ENCODE data around the gene FOXM1.
A peak's percentile ranks its signal among the peaks of the same experiment; 100 is the strongest.

Gene FOXM1

GRCh38 chr12:2836574-2836973 lies 40.4 kb downstream of the FOXM1 start:
- peak; percentile 46 for FAIRE-seq
- no peak for DNase-seq (ENCODE audit: low spot score)

- DNase-seq (ENCODE audit: low spot score) (no peak), FAIRE-seq (no peak)
Measured at GRCh38 chr12:2835691-2836403, 41.1 kb downstream of the FOXM1 start.

- FAIRE-seq (no peak), DNase-seq (ENCODE audit: low spot score) (no peak)
Measured at GRCh38 chr12:2834581-2835491, 42.1 kb downstream of the FOXM1 start, which contains the start of gene NRIP2. NRIP2 (minus strand) TSS chr12:2835035; CDS start chr12:2834983, 52 bp downstream.

GRCh38 chr12:2833810-2834209 lies 43.2 kb downstream of the FOXM1 start:
- FAIRE-seq (no peak), DNase-seq (ENCODE audit: low spot score) (no peak)

- DNase-seq (ENCODE audit: low spot score) (no peak), FAIRE-seq (no peak)
Measured at GRCh38 chr12:2833327-2833726, 43.6 kb downstream of the FOXM1 start.

- FAIRE-seq: no peak
- no peak for DNase-seq (ENCODE audit: low spot score)
Measured at GRCh38 chr12:2832550-2833127, 44.3 kb downstream of the FOXM1 start.

GRCh38 chr12:2829275-2829674 lies 47.7 kb downstream of the FOXM1 start:
- no peak for FAIRE-seq

GRCh38 chr12:2826721-2827515 lies 50.1 kb downstream of the FOXM1 start:
- FAIRE-seq (no peak), DNase-seq (ENCODE audit: low spot score) (no peak)

More at GRCh38 chr12:2829275-2829674, 47.7 kb downstream of the FOXM1 start:
- no peak for DNase-seq (ENCODE audit: low spot score)

- DNase-seq (ENCODE audit: low spot score): no peak
- FAIRE-seq: no peak
Measured at GRCh38 chr12:2826036-2826435, 50.9 kb downstream of the FOXM1 start.

- FAIRE-seq (no peak), DNase-seq (ENCODE audit: low spot score) (no peak)
Measured at GRCh38 chr12:2825132-2825531, 51.8 kb downstream of the FOXM1 start.

GRCh38 chr12:2824541-2824940 lies 52.4 kb downstream of the FOXM1 start:
- FAIRE-seq (no peak), DNase-seq (ENCODE audit: low spot score) (no peak)

- FAIRE-seq: peak; percentile 61
Measured at GRCh38 chr12:2823483-2823882, 53.5 kb downstream of the FOXM1 start.

GRCh38 chr12:2820432-2820831 lies 56.5 kb downstream of the FOXM1 start:
- DNase-seq (ENCODE audit: low spot score): no peak

More at GRCh38 chr12:2823483-2823882, 53.5 kb downstream of the FOXM1 start:
- DNase-seq (ENCODE audit: low spot score): no peak

GRCh38 chr12:2819810-2820209 lies 57.2 kb downstream of the FOXM1 start:
- FAIRE-seq (no peak), DNase-seq (ENCODE audit: low spot score) (no peak)

More at GRCh38 chr12:2820432-2820831, 56.5 kb downstream of the FOXM1 start:
- no peak for FAIRE-seq

GRCh38 chr12:2813214-2814185 lies 63.5 kb downstream of the FOXM1 start:
- DNase-seq (ENCODE audit: low spot score) (peak; percentile 78), FAIRE-seq (no peak)

GRCh38 chr12:2812290-2813213 lies 64.4 kb downstream of the FOXM1 start, which contains the start of gene ITFG2:
ITFG2 (plus strand) TSS chr12:2812668; CDS start chr12:2812761, 93 bp downstream.
- FAIRE-seq (peak; percentile 97), DNase-seq (ENCODE audit: low spot score) (peak; percentile 99)

GRCh38 chr12:2811801-2812200 lies 65.2 kb downstream of the FOXM1 start:
- FAIRE-seq: no peak

More at GRCh38 chr12:2811801-2812200, 65.2 kb downstream of the FOXM1 start:
- DNase-seq (ENCODE audit: low spot score): no peak
